ENCODE results near the gene TMEM119.
"Not testable (repeated sequence)": the region's sequence is repeated elsewhere in the genome, so short reads cannot be mapped to it uniquely, and the experiment has no call there.

The TMEM119 gene

GRCh38 chr12:108635997-108636808, 38.3 kb upstream of the TMEM119 start:
- no peaks in the 10 kb centered on the region for H3K27me3 ChIP-seq
- H3K4me1 ChIP-seq, result peaks cover 96 to 100% (median 99%) of the 10 kb centered on the region in 10 experiments
- H3K4me2 ChIP-seq, result peak overlapping the region; percentile 81 to 97 (median 93)
- no peaks in the 10 kb centered on the region for H3K36me3 ChIP-seq
- TF ChIP-seq Cebpa-rat (IDR thresholded peaks at IDR 0.05), result no peak
- H3K27ac ChIP-seq, result peak overlapping the region; percentile 79 to 96 (median 92); a peak in 21 of 22 replicates
- H3K4me3 ChIP-seq, result peak overlapping the region in 7 of 10 experiments; percentile 4 to 57 (median 22); a peak in 8 of 20 replicates
- peak overlapping the region; percentile 70 to 87 (median 78); a peak in 20 of 22 replicates for H3K9ac ChIP-seq
- peaks cover 0 to 8% (median 4%) of the 10 kb centered on the region in 11 experiments; a peak in 12 of 22 replicates for H3K9me3 ChIP-seq (replicated peaks in 1 of 11)
- no peaks in the 10 kb centered on the region for H4K20me1 ChIP-seq

- H3K4me2 ChIP-seq, result peak overlapping the region; percentile 81 to 97 (median 93)
- H3K4me1 ChIP-seq, result peaks cover 94 to 100% (median 99%) of the 10 kb centered on the region in 10 experiments
Observed at GRCh38 chr12:108635201-108635996, 37.5 kb upstream of the TMEM119 start.

GRCh38 chr12:108634341-108634751, 36.5 kb upstream of the TMEM119 start:
- H3K9ac ChIP-seq, result peak overlapping the region; percentile 70 to 87 (median 78)
- peaks cover 93 to 100% (median 100%) of the 10 kb centered on the region in 10 experiments for H3K4me1 ChIP-seq
- no peaks in the 10 kb centered on the region for H4K20me1 ChIP-seq
- H3K36me3 ChIP-seq, result no peaks in the 10 kb centered on the region; a peak in 1 of 22 replicates
- no peak for TF ChIP-seq Cebpa-rat (IDR thresholded peaks at IDR 0.05)
- H3K4me2 ChIP-seq, result peak overlapping the region; percentile 81 to 97 (median 93)
- peak overlapping the region in 8 of 10 experiments; percentile 6 to 57 (median 24); a peak in 9 of 20 replicates for H3K4me3 ChIP-seq
- H3K9me3 ChIP-seq (replicated peaks in 1 of 11), result peaks cover 0 to 13% (median 7%) of the 10 kb centered on the region in 11 experiments; a peak in 12 of 22 replicates
- no peaks in the 10 kb centered on the region for H3K27me3 ChIP-seq
- peak overlapping the region; percentile 79 to 96 (median 92) for H3K27ac ChIP-seq

More at GRCh38 chr12:108635201-108635996, 37.5 kb upstream of the TMEM119 start:
- Histone ChIP-seq H3K27ac (peak overlapping the region; percentile 79 to 96 (median 92)), H3K9me3 (replicated peaks in 1 of 11) (peaks cover 0 to 13% (median 7%) of the 10 kb centered on the region in 11 experiments; a peak in 12 of 22 replicates), H3K4me3 (peak overlapping the region in 9 of 10 experiments; percentile 6 to 57 (median 22); a peak in 12 of 20 replicates), H3K9ac (peak overlapping the region; percentile 70 to 87 (median 78); a peak in 21 of 22 replicates), H3K27me3 (no peaks in the 10 kb centered on the region), H3K36me3 (no peaks in the 10 kb centered on the region; a peak in 1 of 22 replicates), H4K20me1 (no peaks in the 10 kb centered on the region)
- TF ChIP-seq Cebpa-rat (IDR thresholded peaks at IDR 0.05), result peak in 6 of 11 experiments; percentile 69 to 93 (median 80); a peak in 12 of 22 replicates

- Histone ChIP-seq H3K27ac (peak within 1 kb of the TSS; percentile 79 to 96 (median 92)), H3K4me3 (peak within 1 kb of the TSS in 9 of 10 experiments; percentile 6 to 57 (median 34); a peak in 13 of 20 replicates)
Observed at GRCh38 chr12:108633534-108634248, 35.8 kb upstream of the TMEM119 start, which contains the start of gene SELPLG. TSS of gene SELPLG (minus strand) at chr12:108633894. CDS start at chr12:108624307, 9,587 bp downstream.

GRCh38 chr12:108633081-108633533, 35.2 kb upstream of the TMEM119 start:
- Histone ChIP-seq H3K9ac (peak overlapping the region; percentile 45 to 87 (median 78)), H3K27ac (peak overlapping the region; percentile 79 to 96 (median 92)), H3K4me2 (peak overlapping the region; percentile 81 to 97 (median 93))

More at GRCh38 chr12:108633534-108634248, 35.8 kb upstream of the TMEM119 start, which contains the start of gene SELPLG:
- peaks cover 91 to 100% (median 100%) of the 10 kb centered on the region in 10 experiments for H3K4me1 ChIP-seq
- H4K20me1 ChIP-seq, result no peaks in the 10 kb centered on the region
- H3K27me3 ChIP-seq, result no peaks in the 10 kb centered on the region
- peak within 1 kb of the TSS; percentile 70 to 87 (median 78) for H3K9ac ChIP-seq
- no peaks in the 10 kb centered on the region; a peak in 1 of 22 replicates for H3K36me3 ChIP-seq
- H3K4me2 ChIP-seq, result peak within 1 kb of the TSS; percentile 81 to 97 (median 93)
- peaks cover 0 to 13% (median 7%) of the 10 kb centered on the region in 11 experiments; a peak in 12 of 22 replicates for H3K9me3 ChIP-seq (replicated peaks in 1 of 11)
- TF ChIP-seq Cebpa-rat (IDR thresholded peaks at IDR 0.05), result 0 out of 22 replicates have a peak, but pooled peaks of 1 of the 11 experiments have one; percentile 9

GRCh38 chr12:108631261-108631660, 33.4 kb upstream of the TMEM119 start:
- not testable (repeated sequence) for H3K36me3 ChIP-seq, H3K27me3 ChIP-seq, H4K20me1 ChIP-seq
- peak overlapping the region in 10 of 11 experiments; percentile 76 to 97 (median 94); a peak in 17 of 22 replicates for H3K4me2 ChIP-seq
- H3K9ac ChIP-seq, result peak overlapping the region in 3 of 11 experiments; percentile 80 to 86 (median 82); a peak in 3 of 22 replicates
- peak overlapping the region in 3 of 10 experiments; percentile 38 to 46 (median 45); a peak in 2 of 20 replicates for H3K4me3 ChIP-seq
- peaks cover 0 to 13% (median 7%) of the 10 kb centered on the region in 11 experiments; a peak in 12 of 22 replicates for H3K9me3 ChIP-seq (replicated peaks in 1 of 11)
- H3K4me1 ChIP-seq, result peaks cover 79 to 100% (median 94%) of the 10 kb centered on the region in 10 experiments
- peak overlapping the region in 7 of 11 experiments; percentile 91 to 96 (median 95); a peak in 11 of 22 replicates for H3K27ac ChIP-seq

More at GRCh38 chr12:108633081-108633533, 35.2 kb upstream of the TMEM119 start:
- Histone ChIP-seq H3K36me3 (no peaks in the 10 kb centered on the region; a peak in 1 of 22 replicates), H3K9me3 (replicated peaks in 1 of 11) (peaks cover 0 to 13% (median 7%) of the 10 kb centered on the region in 11 experiments; a peak in 12 of 22 replicates), H3K4me3 (peak overlapping the region in 6 of 10 experiments; percentile 24 to 51 (median 42); a peak in 12 of 20 replicates), H4K20me1 (no peaks in the 10 kb centered on the region), H3K27me3 (no peaks in the 10 kb centered on the region), H3K4me1 (peaks cover 91 to 100% (median 100%) of the 10 kb centered on the region in 10 experiments)
- no peak for TF ChIP-seq Cebpa-rat (IDR thresholded peaks at IDR 0.05)

- Histone ChIP-seq H3K4me1 (peaks cover 72 to 100% (median 87%) of the 10 kb centered on the region in 10 experiments), H3K4me3 (no peak overlapping the region), H3K9me3 (replicated peaks in 1 of 11) (peaks cover 0 to 13% (median 7%) of the 10 kb centered on the region in 11 experiments; a peak in 12 of 22 replicates), H3K27me3 (no peaks in the 10 kb centered on the region), H3K4me2 (peak overlapping the region; percentile 11 to 97 (median 83); a peak in 21 of 22 replicates), H3K9ac (peak overlapping the region in 7 of 11 experiments; percentile 9 to 81 (median 77); a peak in 9 of 22 replicates), H4K20me1 (no peaks in the 10 kb centered on the region), H3K36me3 (peaks cover 0 to 6% (median 0%) of the 10 kb centered on the region in 11 experiments; a peak in 2 of 22 replicates), H3K27ac (peak overlapping the region in 7 of 11 experiments; percentile 5 to 96 (median 83); a peak in 12 of 22 replicates)
- no peak for TF ChIP-seq Cebpa-rat (IDR thresholded peaks at IDR 0.05)
Observed at GRCh38 chr12:108630481-108631207, 32.8 kb upstream of the TMEM119 start.

Data from BLaER1 treated with 17β-estradiol and CSF1 and Interleukin-3, amounts not matched to agents 10 nM and 100 nM (cell line).